GM12872 (cell line): Measurements from ENCODE around the gene VWA1.

Source experiments
- TF ChIP-seq, protein P1 (sequence below): IDR thresholded peaks from 3 replicates; pipeline ENCODE4 v1.5.1; 2011; ENCODE audit warnings: low read depth, mild to moderate bottlenecking, low read length, moderate library complexity; ENCODE audit not compliant: insufficient read depth

VWA1 gene

DNA sequence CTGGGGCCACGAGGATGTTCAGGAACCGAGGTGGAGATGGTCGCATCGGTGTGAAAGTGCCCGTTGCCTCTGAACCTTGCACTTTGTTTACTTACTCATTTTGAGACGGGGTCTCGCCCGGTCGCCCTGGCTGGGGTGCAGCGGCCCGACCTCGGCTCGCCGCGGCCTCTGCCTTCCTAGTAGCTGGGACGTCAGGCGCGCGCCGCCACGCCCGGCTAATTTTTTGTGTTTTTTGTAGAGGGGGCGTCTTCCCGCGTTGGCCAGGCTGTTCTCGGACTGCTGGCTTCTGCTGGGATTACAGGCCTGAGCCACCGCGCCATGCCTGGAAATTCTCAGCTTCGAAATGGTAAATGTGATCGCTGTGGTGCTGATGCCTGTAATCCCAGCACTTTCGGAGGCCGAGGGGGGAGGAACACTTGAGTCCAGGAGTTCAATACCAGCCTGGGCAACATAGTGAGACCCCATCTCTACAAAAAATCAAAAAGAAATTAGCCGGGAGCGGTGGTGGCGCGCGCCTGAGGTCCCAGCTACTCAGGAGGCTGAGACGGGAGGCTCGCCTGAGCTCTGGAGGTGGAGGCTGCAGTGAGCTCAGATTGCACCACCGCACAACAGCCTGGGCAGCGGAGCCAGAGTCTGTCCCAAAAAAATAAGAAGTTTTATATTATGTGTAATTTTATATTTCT lies 27.7 kb upstream of the VWA1 start:
- TF ChIP-seq, protein P1, sequence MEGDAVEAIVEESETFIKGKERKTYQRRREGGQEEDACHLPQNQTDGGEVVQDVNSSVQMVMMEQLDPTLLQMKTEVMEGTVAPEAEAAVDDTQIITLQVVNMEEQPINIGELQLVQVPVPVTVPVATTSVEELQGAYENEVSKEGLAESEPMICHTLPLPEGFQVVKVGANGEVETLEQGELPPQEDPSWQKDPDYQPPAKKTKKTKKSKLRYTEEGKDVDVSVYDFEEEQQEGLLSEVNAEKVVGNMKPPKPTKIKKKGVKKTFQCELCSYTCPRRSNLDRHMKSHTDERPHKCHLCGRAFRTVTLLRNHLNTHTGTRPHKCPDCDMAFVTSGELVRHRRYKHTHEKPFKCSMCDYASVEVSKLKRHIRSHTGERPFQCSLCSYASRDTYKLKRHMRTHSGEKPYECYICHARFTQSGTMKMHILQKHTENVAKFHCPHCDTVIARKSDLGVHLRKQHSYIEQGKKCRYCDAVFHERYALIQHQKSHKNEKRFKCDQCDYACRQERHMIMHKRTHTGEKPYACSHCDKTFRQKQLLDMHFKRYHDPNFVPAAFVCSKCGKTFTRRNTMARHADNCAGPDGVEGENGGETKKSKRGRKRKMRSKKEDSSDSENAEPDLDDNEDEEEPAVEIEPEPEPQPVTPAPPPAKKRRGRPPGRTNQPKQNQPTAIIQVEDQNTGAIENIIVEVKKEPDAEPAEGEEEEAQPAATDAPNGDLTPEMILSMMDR, result 0 out of 3 replicates have a peak, but pooled peaks have one; percentile 22

DNA sequence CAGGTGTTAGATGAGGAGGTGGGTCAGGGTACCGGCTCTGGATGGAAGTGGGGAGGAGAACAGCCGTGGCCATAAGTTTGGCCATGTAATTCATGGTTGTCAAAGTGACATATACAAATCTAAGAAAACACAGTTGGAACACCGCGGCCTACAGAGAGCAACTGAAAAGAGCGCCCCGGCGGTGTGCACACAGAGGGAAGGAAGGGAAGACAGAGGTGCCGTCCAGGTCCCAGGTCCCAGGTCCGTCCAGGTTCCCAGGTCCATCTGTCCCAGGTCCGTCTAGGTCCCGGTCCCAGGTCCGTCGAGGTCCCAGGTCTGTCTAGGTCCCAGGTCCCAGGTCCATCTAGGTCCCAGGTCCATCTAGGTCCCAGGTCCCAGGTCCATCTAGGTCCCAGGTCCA lies 23.9 kb upstream of the VWA1 start:
- TF ChIP-seq, protein P1, result no peak

DNA sequence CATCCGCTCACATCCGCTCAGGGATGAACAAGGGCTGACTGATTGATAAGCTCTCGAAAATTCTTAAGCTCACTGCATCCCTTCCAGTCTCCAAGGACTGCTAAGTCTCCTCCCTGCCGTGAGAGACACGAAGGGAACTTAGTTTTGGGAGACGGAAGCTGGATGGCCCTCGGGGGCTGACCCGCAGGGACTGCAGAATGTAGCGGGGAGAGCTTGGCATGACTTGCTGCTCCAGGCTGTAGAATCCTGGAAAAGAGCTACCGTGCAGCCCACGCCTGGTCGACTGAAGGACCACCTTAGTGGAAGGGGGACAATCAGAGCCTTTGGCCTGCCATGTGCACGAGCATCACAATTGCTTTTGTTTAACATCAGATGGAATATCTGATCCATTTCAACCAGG lies 19.7 kb upstream of the VWA1 start:
- TF ChIP-seq, protein P1, result no peak

DNA sequence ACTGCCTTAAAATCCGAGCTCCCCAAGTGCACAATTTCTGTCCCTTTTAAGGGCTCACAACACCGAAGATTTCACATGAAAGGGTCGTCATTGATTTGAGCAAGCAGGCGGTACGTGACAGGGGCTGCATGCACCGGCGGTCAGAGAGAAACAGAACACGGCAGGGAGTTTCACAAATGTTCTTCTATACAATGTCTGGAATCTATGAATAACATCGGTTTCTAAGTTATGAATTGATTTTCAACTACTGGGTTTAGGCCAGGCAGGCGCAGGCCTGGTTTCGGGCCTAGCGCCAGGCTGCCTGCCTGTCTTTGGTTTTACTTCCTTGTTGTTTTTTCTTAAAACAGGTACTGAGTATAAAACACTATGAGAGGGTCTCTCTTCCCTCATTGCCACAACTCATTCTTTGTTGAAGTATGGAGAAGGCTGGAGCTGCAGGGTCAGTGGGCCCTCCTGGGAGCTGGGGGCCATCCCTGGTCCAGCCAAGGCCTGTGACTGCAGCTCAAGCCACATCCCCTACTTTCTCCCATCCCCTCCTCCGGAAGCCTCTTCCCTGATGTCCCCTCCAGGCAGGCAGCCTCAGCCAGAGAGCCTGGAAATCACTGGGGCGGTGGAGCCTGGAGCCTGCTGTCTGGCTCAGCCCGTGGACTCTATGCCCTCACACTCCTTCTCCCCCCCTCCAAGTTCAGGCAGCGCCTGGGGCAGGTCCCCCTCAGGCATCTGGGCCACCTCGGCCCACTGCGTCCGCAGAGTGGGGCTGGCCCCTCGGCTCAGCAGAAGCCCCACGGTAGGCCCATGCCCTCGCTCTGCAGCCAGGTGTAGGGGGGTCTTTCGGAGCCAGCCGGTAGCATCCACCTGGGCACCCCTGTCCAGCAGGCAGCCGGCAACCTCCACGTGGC lies 16.8 kb upstream of the VWA1 start:
- TF ChIP-seq, protein P1, result no peak

DNA sequence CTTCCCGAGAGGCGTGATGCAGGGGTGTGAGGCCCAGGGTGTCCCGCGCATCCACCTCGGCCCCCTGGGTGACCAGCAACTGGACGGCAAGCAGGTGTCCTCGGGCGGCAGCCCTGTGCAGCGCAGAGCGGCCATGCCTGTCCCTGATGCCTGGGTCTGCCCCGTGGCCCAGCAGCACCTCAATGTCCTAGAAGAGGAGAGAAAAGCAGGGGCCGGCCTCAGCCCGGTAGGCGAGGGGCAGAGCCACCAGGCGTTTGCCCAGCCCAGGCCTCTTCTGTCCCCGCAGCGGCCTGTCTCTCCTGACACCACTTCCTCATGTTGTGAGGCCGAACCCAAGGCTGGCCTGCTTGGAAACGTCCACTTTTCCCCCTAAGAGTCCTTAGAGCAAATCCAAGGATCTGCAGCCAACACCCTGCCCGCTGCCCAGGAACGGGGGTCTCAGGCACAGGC lies 16.1 kb upstream of the VWA1 start:
- TF ChIP-seq, protein P1, result no peak

DNA sequence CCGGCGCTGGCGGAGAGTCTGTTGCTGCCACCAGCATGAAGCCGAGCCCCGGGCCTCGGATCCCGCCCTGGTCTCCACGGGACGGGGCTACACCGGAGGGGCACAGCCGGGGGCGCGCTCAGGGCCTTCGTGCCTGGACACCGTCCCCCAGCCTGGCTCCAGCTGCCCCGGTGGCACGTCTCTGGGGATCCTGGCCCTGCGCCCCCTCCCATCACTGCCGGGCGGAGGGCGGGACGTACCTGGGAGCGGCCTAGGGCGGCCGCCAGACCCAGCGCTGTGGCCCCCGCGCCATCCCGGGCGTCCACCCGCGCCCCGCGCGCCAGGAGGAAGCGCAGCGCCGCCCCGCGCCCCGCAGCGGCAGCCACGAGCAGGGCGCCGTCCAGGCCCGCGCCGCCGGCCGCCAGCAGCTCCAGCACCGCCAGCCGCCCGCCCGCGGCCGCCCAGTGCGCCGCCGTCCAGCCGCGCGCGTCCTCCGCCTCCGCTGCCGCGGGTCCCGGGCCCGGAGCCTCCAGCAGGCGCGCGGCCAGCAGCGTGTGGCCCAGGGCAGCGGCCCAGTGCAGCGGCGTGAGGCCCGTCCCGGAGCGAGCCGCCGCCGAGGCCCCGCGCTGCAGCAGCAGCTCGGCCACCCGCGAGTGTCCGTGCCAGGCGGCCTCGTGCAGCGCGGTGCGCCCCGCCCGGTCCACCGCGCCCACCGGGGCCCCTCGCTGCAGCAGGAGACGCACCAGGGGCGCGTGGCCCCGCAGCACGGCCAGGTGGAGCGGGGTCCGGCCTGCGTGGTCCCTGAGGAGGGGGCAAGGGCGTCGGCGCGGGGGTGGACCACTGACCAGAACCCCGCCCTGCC lies 15.5 kb upstream of the VWA1 start:
- TF ChIP-seq, protein P1, result no peak
